Kidney (tissue), 22 donors: ENCODE results near the gene ZNF569. TPM values are rescaled to one million over a fixed set of nuclear protein-coding genes. Genes with fewer than 3 reads are reported as not detected.

Experiments used
- DNase-seq, 5 donors: peaks; one replicate each; pipeline ENCODE4 v3.0.0-alpha.2; 2013 to 2020
- FAIRE-seq: peaks from 2 replicates; lab custom pipeline; 2012; peaks lifted over from hg19 to GRCh38; lab: Jason Lieb, UNC
- H3K27ac ChIP-seq, 2 donors: one replicate each; pipeline ENCODE4 v1.7.0; 2013; ENCODE audit warnings: low read depth in 2 of 2, low read length in 2 of 2, inconsistent platforms in 1 of 2
- H3K27me3 ChIP-seq: one replicate; pipeline ENCODE4 v1.7.1; 2013; ENCODE audit warnings: low read length, inconsistent platforms; ENCODE audit not compliant: control insufficient read depth, insufficient read depth
- H3K36me3 ChIP-seq, 3 donors: one replicate each; pipeline versions ENCODE4 v1.7.0 to v1.7.1; 2013; ENCODE audit warnings: low read length in 3 of 3, control low read depth in 1 of 3, inconsistent platforms in 1 of 3; ENCODE audit not compliant: insufficient read depth in 3 of 3, control insufficient read depth in 2 of 3
- H3K4me1 ChIP-seq, 3 donors: one replicate each; pipeline versions ENCODE4 v1.7.0 to v1.7.1; 2013; ENCODE audit warnings: low read length in 3 of 3, inconsistent platforms in 1 of 3, low read depth in 1 of 3; ENCODE audit not compliant: control insufficient read depth in 2 of 3, insufficient read depth in 2 of 3
- H3K4me3 ChIP-seq, 3 donors: one replicate each; pipeline versions ENCODE4 v1.7.0 to v1.8.1; 2013; ENCODE audit warnings: low read length in 3 of 3, control low read depth in 1 of 3, inconsistent platforms in 1 of 3
- H3K9ac ChIP-seq, 3 donors: one replicate each; pipeline versions ENCODE4 v1.7.0 to v1.7.1; 2013; ENCODE audit warnings: low read length in 3 of 3, control low read depth in 1 of 3, inconsistent platforms in 1 of 3
- H3K9me3 ChIP-seq, 3 donors: one replicate each; pipeline versions ENCODE4 v1.7.0 to v1.7.1; 2013; ENCODE audit warnings: low read length in 3 of 3, control low read depth in 1 of 3, inconsistent platforms in 1 of 3; ENCODE audit not compliant: control insufficient read depth in 2 of 3, insufficient read depth in 1 of 3
- CTCF ChIP-seq: IDR thresholded peaks from 3 replicates; pipeline ENCODE4 v1.5.1; 2012; ENCODE audit warnings: mild to moderate bottlenecking, moderate library complexity, borderline replicate concordance; ENCODE audit not compliant: insufficient read depth; ENCODE audit errors: extremely low read depth
- intact Hi-C: fragments of 100-400 bp; cut with DNase I; formaldehyde crosslinking; loops from one replicate; pipeline ENCODE4 v1.11.1; 2022
- long read RNA-seq, 10 donors: library from polyadenylated mRNA in 1 of 10; unstranded in 1 of 10; transcript quantifications; one replicate each; pipeline ENCODE4 v2.0.0 and lab custom pipeline, GENCODE V29; 2021 to 2026
- polyA plus RNA-seq: library from polyadenylated mRNA; stranded (reverse); fragments of 350-450 nt; fragmentation: Illumina TruSeq; extraction: RNeasy Lipid Tissue Mini Kit (QIAGEN cat#74804); gene quantifications from one replicate; pipeline ENCODE4 v1.2.3, GENCODE V29; 2014; ENCODE audit warnings: low read depth, low replicate concordance; ENCODE audit not compliant: insufficient read depth
- total RNA-seq: library from RNA; stranded (reverse); fragmentation: NEBNext Ultra II Directional; extraction: Animal tissue kit (Norgen Biotek cat#: 25700); gene quantifications from one replicate; pipeline ENCODE4 v1.2.1, GENCODE V29; 2021
- donor health status: control.
- donor health status: control.
- donor health status: control.
- donor health status: control.
- donor health status: control.
- donor health status: DM: yes; HTN: yes; CAD: no.
- donor health status: Normal renal cell carcinoma (clear cell type).

ZNF569 gene
- total RNA-seq (6.9 TPM), polyA plus RNA-seq (2.7 TPM)
- long read RNA-seq, donor 1, full-length matches to known transcripts = 3 of 3 reads
- long read RNA-seq, donor 1, partial matches to known transcripts = 0 of 3 reads
- long read RNA-seq, donor 1, other reads (novel, unspliced or antisense) = 0 of 3 reads
- long read RNA-seq, donor 2 = 0 reads
- long read RNA-seq, donor 3, full-length matches to known transcripts = 1 of 1 reads
- long read RNA-seq, donor 3, partial matches to known transcripts = 0 of 1 reads
- long read RNA-seq, donor 3, other reads (novel, unspliced or antisense) = 0 of 1 reads
- long read RNA-seq, donor 4 = 0 reads
- long read RNA-seq, donor 5 = 0 reads
- long read RNA-seq, donor 6 = 0 reads
- long read RNA-seq, donor 7, full-length matches to known transcripts = 5 of 8 reads
- long read RNA-seq, donor 7, partial matches to known transcripts = 0 of 8 reads
- long read RNA-seq, donor 7, other reads (novel, unspliced or antisense) = 3 of 8 reads
- long read RNA-seq, donor 8, full-length matches to known transcripts = 1 of 1 reads
- long read RNA-seq, donor 8, partial matches to known transcripts = 0 of 1 reads
- long read RNA-seq, donor 8, other reads (novel, unspliced or antisense) = 0 of 1 reads
- long read RNA-seq, donor 9 = 0 reads
- long read RNA-seq, donor 10 = 0 reads

DNA sequence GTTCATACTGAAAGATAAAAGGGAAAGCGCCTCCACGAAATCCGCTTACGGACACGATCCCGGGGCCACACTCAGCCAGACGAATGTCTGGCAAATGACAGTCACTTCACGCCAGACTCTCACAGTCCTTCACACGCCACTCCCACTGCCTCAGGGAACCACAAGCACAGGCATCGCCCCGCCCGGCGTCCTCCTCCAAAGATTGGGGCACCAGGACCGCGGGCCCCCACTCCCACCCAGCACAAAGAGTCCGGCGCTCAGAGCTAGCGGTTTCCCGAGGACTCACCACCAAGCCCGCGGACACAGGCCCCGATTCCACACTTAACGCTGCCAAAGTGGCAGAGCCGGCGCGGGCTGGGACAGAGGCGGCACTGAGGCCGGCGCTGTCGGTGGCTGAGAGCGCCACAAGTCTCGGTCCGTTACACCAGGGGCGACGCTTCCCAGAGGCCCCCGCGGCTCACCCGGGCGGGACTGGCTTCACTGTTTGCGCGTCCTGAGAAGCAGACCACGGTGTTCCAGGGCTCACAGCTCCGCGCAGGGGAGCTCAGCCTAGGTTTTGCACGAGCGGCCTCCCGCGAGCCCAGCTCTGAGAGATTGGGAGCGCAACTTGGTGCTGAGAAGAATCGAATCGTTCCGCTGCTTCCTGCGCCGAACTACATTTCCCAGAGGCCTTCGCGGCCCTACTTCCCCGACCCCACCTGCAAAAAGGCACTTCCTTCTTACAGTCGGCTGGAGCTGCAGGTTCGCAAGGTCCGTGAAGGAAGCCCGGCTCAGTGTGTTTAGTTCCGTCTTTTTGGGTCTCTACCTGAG, at the start of gene ZNF569:
ZNF569 (minus strand) TSS at position 647 of the 810 bp plus-strand sequence. CDS start 22,523 bp downstream, outside the sequence.
- peak within 1 kb of the TSS; percentile 87 to 95 for H3K27ac ChIP-seq
- peaks cover 0 to 9% (median 5%) of the 10 kb centered on the region in 3 donors for H3K9me3 ChIP-seq
- DNase-seq = peak; percentile 94 to 97 (median 95)
- H3K36me3 ChIP-seq = peaks cover 7 to 13% (median 11%) of the 10 kb centered on the region in 3 donors
- H3K4me1 ChIP-seq = peaks cover 0 to 11% (median 7%) of the 10 kb centered on the region in 3 donors
- intact Hi-C loops = no loop called here
- no peak for FAIRE-seq
- H3K27me3 ChIP-seq = no peaks in the 10 kb centered on the region
- no peak for TF ChIP-seq CTCF
- H3K9ac ChIP-seq = peak within 1 kb of the TSS; percentile 80 to 84 (median 83)
- peak within 1 kb of the TSS; percentile 94 to 98 (median 95) for H3K4me3 ChIP-seq

DNA sequence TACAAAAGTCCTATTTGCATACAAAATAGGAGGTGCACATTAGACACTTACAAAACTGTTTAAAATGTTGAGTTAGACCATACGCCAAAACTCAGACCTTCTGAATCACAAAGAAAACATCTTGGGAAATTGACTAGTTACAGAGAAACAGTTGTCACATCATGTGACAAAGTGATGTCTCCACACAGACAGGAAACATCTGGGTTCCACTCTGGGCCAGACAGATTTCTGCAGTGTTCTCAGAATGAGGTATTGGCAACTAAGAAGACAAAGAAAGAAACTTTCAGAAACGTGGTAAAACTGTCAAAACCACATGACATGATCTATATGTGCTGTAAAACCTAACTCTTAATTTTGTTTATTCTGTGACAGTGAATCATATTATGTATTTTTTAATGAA, 46.2 kb upstream of the ZNF569 start:
- no peak for TF ChIP-seq CTCF
- Histone ChIP-seq H3K9ac (no peak overlapping the region), H3K27me3 (no peaks in the 10 kb centered on the region), H3K4me3 (no peak overlapping the region), H3K4me1 (no peaks in the 10 kb centered on the region), H3K36me3 (peaks cover 0 to 10% (median 6%) of the 10 kb centered on the region in 3 donors), H3K27ac (no peak overlapping the region), H3K9me3 (no peaks in the 10 kb centered on the region)
- intact Hi-C loops = no loop called here
- FAIRE-seq = no peak
- DNase-seq = peak in 1 of 5 donors; percentile 7

DNA sequence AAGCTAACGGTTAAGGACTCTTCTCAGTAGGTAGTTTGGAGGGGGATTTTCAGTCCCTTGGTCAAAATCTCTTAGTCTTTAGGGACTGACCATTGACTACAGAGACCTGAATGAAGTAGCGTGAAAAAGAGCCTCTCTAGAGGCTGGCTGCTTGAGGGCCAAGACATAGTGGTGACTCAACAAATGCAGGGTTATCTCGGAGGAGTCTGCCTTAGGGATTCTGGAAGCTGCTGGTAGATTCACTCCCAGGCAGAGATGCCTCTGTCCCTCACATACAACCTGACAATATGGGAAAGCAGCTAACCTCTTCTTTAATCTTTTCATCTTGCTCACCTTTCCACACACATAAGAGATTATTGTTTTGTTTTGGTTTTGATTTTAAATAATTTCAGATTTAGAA, 44.6 kb upstream of the ZNF569 start:
- H3K4me3 ChIP-seq = no peak overlapping the region
- no peaks in the 10 kb centered on the region for H3K9me3 ChIP-seq
- H3K27ac ChIP-seq = no peak overlapping the region
- DNase-seq (no peak), FAIRE-seq (no peak)
- H3K36me3 ChIP-seq = peaks cover 0 to 10% (median 6%) of the 10 kb centered on the region in 3 donors
- H3K4me1 ChIP-seq = peaks cover 0 to 11% (median 0%) of the 10 kb centered on the region in 3 donors
- no peaks in the 10 kb centered on the region for H3K27me3 ChIP-seq
- no peak overlapping the region for H3K9ac ChIP-seq
- TF ChIP-seq CTCF = no peak
- intact Hi-C loops = no loop called here
